Endodermal cell (in vitro differentiated cells): ENCODE data around the gene CADM4. TPM values are rescaled to one million over a fixed set of nuclear protein-coding genes. Genes with fewer than 3 reads are reported as not detected.
"Not testable (repeated sequence)": the region's sequence is repeated elsewhere in the genome, so short reads cannot be mapped to it uniquely, and the experiment has no call there.

Source experiments
- DNase-seq: peaks from one replicate; pipeline ENCODE4 v3.0.0-alpha.2; 2017
- H3K27ac ChIP-seq: 2 replicates; pipeline ENCODE4 v1.5.1; 2013; ENCODE audit warnings: mild to moderate bottlenecking, low read depth, low read length, moderate library complexity
- H3K27me3 ChIP-seq: 2 replicates; pipeline ENCODE4 v1.6.1; 2013; ENCODE audit warnings: mild to moderate bottlenecking, low read length, moderate library complexity; ENCODE audit not compliant: insufficient read depth, control insufficient read depth, poor library complexity, severe bottlenecking
- H3K36me3 ChIP-seq: 2 replicates; pipeline ENCODE4 v1.7.0; 2013; ENCODE audit warnings: mild to moderate bottlenecking, low read length, moderate library complexity; ENCODE audit not compliant: control insufficient read depth, insufficient read depth
- H3K4me1 ChIP-seq: one replicate; pipeline ENCODE4 v1.7.0; 2013; ENCODE audit warnings: low read length; ENCODE audit not compliant: control insufficient read depth, insufficient read depth
- H3K4me3 ChIP-seq: 2 replicates; pipeline ENCODE4 v1.5.1; 2013; ENCODE audit warnings: mild to moderate bottlenecking, low read length, moderate library complexity
- H3K9ac ChIP-seq: 2 replicates; pipeline ENCODE4 v1.6.1; 2013; ENCODE audit warnings: mild to moderate bottlenecking, low read length, moderate library complexity; ENCODE audit not compliant: poor library complexity, severe bottlenecking; ENCODE audit errors: extremely low read depth
- H3K9me3 ChIP-seq: 2 replicates; pipeline ENCODE4 v1.6.1; 2013; ENCODE audit warnings: mild to moderate bottlenecking, low read length, moderate library complexity; ENCODE audit not compliant: control insufficient read depth
- H3K27ac Mint-ChIP-seq: 2 replicates; pipeline ENCODE4 v1.8.0; 2020; ENCODE audit warnings: mixed read lengths
- H3K27me3 Mint-ChIP-seq: 2 replicates; pipeline ENCODE4 v1.8.0; 2021; ENCODE audit warnings: mild to moderate bottlenecking, mixed read lengths; ENCODE audit not compliant: insufficient read depth
- H3K36me3 Mint-ChIP-seq: 2 replicates; pipeline ENCODE4 v1.8.0; 2020; ENCODE audit warnings: low read depth, mixed read lengths
- H3K4me1 Mint-ChIP-seq: 2 replicates; pipeline ENCODE4 v1.8.0; 2020; ENCODE audit warnings: mixed read lengths
- H3K4me3 Mint-ChIP-seq: 2 replicates; pipeline ENCODE4 v1.8.0; 2020; ENCODE audit warnings: mild to moderate bottlenecking, moderate library complexity, mixed read lengths
- H3K9me3 Mint-ChIP-seq: 2 replicates; pipeline ENCODE4 v1.8.0; 2020; ENCODE audit warnings: mild to moderate bottlenecking, mixed read lengths
- WGBS, 2 experiments: methylation state at CpG; one replicate each; pipeline versions ENCODE4 v1.1.5 to v1.1.7; 2013; ENCODE audit warnings: missing lambda C conversion rate in 2 of 2, mixed read lengths in 1 of 2; ENCODE audit not compliant: insufficient coverage in 1 of 2, insufficient read length in 1 of 2; 5-methylcytosine and 5-hydroxymethylcytosine counted together
- total RNA-seq, 2 donors: library from RNA; stranded (reverse); fragmentation: NEBNext Ultra II Directional in 1 of 2; extraction: Animal tissue kit (Norgen Biotek cat#: 25700) in 1 of 2; gene quantifications; 2 replicates in 1 of 2; 3 replicates in 1 of 2; pipeline ENCODE4 v1.2.1, GENCODE V29; 2021
- TF ChIP-seq, protein P1 (sequence below): fragments of 200-600 bp; sonication (generic); conservative IDR thresholded peaks from 2 replicates; pipeline ENCODE4 v1.5.0; 2021; ENCODE audit warnings: antibody characterized with exemption, mild to moderate bottlenecking

CADM4 gene
- total RNA-seq, 2 donors from 2014 or later, result 9.3 to 19.9 TPM

DNA sequence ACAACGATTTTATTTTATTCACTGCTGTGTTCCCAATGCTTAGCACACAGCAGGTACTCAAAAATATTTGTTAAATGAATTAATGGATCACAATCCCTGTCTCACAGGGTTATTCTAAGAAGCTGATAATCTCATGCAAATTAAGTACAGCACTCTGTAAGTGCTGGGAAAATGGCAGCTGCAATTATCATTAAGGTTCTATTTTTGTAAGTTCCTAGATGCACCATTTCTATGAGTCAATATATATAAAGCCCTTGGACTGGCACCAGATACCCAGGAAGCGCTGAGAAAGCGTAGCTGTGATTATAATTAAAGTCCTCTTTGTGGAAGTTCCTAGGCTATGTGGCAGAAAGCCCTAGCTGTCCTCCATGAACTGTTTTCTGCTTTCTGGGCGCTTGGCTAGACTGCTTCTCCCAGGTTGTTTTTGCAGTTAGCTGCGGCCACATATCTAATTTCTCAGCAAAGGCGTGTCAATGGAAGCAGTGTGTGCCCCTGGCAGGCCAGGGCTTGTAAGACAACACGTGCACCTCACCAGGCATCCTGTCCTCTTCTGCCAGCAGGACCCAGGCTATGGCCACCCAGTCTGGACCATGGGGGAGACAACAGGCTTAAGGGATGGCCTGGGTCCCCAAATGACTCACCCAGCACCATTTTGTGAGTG is 33.0 kb downstream of the CADM4 start:
- 91 to 92% methylated on average over 7 of the region's 7 CpGs for WGBS, 2 experiments
- Mint-ChIP-seq H3K36me3 (peaks cover 33% of the 10 kb centered on the region), H3K4me3 (no peak overlapping the region), H3K9me3 (no peaks in the 10 kb centered on the region), H3K4me1 (peaks cover 4% of the 10 kb centered on the region), H3K27ac (no peak overlapping the region), H3K27me3 (no peaks in the 10 kb centered on the region)
- Histone ChIP-seq H3K36me3 (peaks cover 32% of the 10 kb centered on the region), H3K4me1 (peaks cover 5% of the 10 kb centered on the region), H3K27ac (no peak overlapping the region), H3K27me3 (no peaks in the 10 kb centered on the region), H3K9ac (no peak overlapping the region), H3K4me3 (no peak overlapping the region), H3K9me3 (no peaks in the 10 kb centered on the region)
- no peak for DNase-seq
- TF ChIP-seq, protein P1, sequence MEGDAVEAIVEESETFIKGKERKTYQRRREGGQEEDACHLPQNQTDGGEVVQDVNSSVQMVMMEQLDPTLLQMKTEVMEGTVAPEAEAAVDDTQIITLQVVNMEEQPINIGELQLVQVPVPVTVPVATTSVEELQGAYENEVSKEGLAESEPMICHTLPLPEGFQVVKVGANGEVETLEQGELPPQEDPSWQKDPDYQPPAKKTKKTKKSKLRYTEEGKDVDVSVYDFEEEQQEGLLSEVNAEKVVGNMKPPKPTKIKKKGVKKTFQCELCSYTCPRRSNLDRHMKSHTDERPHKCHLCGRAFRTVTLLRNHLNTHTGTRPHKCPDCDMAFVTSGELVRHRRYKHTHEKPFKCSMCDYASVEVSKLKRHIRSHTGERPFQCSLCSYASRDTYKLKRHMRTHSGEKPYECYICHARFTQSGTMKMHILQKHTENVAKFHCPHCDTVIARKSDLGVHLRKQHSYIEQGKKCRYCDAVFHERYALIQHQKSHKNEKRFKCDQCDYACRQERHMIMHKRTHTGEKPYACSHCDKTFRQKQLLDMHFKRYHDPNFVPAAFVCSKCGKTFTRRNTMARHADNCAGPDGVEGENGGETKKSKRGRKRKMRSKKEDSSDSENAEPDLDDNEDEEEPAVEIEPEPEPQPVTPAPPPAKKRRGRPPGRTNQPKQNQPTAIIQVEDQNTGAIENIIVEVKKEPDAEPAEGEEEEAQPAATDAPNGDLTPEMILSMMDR, result no peak

DNA sequence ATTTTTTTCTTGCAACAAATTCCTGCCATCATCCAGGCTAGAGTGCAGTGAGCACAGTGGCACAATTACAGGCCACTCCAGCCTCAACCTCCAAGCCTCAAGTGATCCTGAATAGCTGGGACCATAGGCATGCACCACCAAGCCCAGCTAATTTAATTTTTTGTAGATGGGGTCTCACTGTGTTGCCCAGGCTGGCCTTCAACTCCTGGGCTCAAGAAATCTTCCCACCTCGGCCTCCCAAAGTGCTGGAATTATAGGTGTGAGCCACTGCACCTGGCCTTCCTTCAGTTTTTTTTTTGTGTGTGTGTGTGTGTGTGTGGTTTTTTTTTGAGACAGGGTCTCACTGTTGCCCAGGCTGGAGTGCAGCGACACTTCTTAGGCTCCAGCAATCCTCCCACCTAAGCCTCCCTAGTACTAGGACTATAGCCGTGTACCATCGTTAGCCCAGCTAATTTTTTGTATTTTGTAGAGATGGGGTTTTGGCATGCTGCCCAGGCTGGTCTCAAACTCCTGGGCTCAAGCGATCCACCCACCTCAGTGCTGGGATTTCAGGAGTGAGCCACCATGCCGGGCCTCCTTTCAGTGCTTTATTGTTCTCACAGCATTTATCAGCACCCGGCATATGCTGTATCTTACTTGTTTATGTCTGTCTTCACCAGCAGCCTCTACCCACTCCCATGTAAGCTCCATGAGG is 33.6 kb downstream of the CADM4 start:
- DNase-seq, result no peak
- Mint-ChIP-seq H3K4me1 (peaks cover 7% of the 10 kb centered on the region), H3K9me3 (no peaks in the 10 kb centered on the region), H3K27me3 (no peaks in the 10 kb centered on the region), H3K4me3 (no peak overlapping the region), H3K27ac (no peak overlapping the region), H3K36me3 (peaks cover 35% of the 10 kb centered on the region)
- TF ChIP-seq, protein P1, result no peak
- H3K4me3 ChIP-seq, result no peak overlapping the region
- H3K9ac ChIP-seq, result no peak overlapping the region
- no peak overlapping the region for H3K27ac ChIP-seq
- no peaks in the 10 kb centered on the region for H3K27me3 ChIP-seq
- peaks cover 8% of the 10 kb centered on the region for H3K4me1 ChIP-seq
- WGBS, 2 experiments, result 80 to 88% methylated on average over 3 to 7 of the region's 7 CpGs
- H3K36me3 ChIP-seq, result peaks cover 34% of the 10 kb centered on the region
- no peaks in the 10 kb centered on the region for H3K9me3 ChIP-seq

GRCh38 chr19:43600326-43600725 is 39.3 kb downstream of the CADM4 start:
- not testable (repeated sequence) for H3K4me3 Mint-ChIP-seq, H3K9me3 ChIP-seq, H3K27ac ChIP-seq, H3K27ac Mint-ChIP-seq, H3K9ac ChIP-seq, H3K4me3 ChIP-seq, H3K27me3 Mint-ChIP-seq, H3K9me3 Mint-ChIP-seq, DNase-seq, H3K27me3 ChIP-seq
- peaks cover 25% of the 10 kb centered on the region for H3K36me3 Mint-ChIP-seq
- peaks cover 10% of the 10 kb centered on the region for H3K4me1 ChIP-seq
- H3K4me1 Mint-ChIP-seq, result peaks cover 17% of the 10 kb centered on the region
- 88 to 100% methylated on average over 4 to 5 of the region's 5 CpGs for WGBS, 2 experiments
- H3K36me3 ChIP-seq, result peaks cover 44% of the 10 kb centered on the region
